Measurements from ENCODE around the gene LGI2. TPM values are rescaled to one million over a fixed set of nuclear protein-coding genes. Genes with fewer than 3 reads are reported as not detected.

Gene LGI2
- total RNA-seq, 1 donor from 2014 or later: 0.56 TPM

- TF ChIP-seq CTCF (IDR thresholded peaks at IDR 0.05) (no peak), EZH2 (IDR thresholded peaks at IDR 0.05) (no peak), EZH2phosphoT487 (IDR thresholded peaks at IDR 0.05) (no peak)
- Histone ChIP-seq H3K27ac (no peak overlapping the region), H3K9me3 (ENCODE audit: low read depth) (no peaks in the 10 kb centered on the region), H4K20me1 (ENCODE audit: low read depth) (no peaks in the 10 kb centered on the region), H3F3A (ENCODE audit: low read depth) (no peaks in the 10 kb centered on the region), H3K79me2 (ENCODE audit: low read depth) (no peaks in the 10 kb centered on the region), H3K27me3 (no peaks in the 10 kb centered on the region), H3K4me3 (no peak overlapping the region), H3K4me2 (no peak overlapping the region), H3K4me1 (no peaks in the 10 kb centered on the region), H2AFZ (replicated peaks) (no peak overlapping the region), H3K9ac (no peak overlapping the region), H3K36me3 (no peaks in the 10 kb centered on the region)
- H3K27ac Mint-ChIP-seq: no peak overlapping the region
- peaks cover under 1% of the 10 kb centered on the region for H3K27me3 Mint-ChIP-seq (ENCODE audit: insufficient read depth, low read depth)
- DNase-seq (ENCODE audit: low spot score): no peak
- H3K9me3 Mint-ChIP-seq: peaks cover 12% of the 10 kb centered on the region
- H3K4me3 Mint-ChIP-seq: no peak overlapping the region
- no peaks in the 10 kb centered on the region for H3K36me3 Mint-ChIP-seq
- peaks cover 10% of the 10 kb centered on the region for H3K4me1 Mint-ChIP-seq
These were observed 59.6 kb downstream of the LGI2 start for GRCh38 chr4:24971192-24971591.

GRCh38 chr4:24970635-24971034 lies 60.1 kb downstream of the LGI2 start:
- H3K4me2 ChIP-seq: no peak overlapping the region
- no peaks in the 10 kb centered on the region for H4K20me1 ChIP-seq (ENCODE audit: low read depth)
- H3K4me3 Mint-ChIP-seq: no peak overlapping the region
- H3K27me3 Mint-ChIP-seq (ENCODE audit: insufficient read depth, low read depth): no peaks in the 10 kb centered on the region
- no peaks in the 10 kb centered on the region for H3K36me3 ChIP-seq
- no peaks in the 10 kb centered on the region for H3K4me1 ChIP-seq
- H3K27ac Mint-ChIP-seq: no peak overlapping the region
- no peak overlapping the region for H3K9ac ChIP-seq
- no peaks in the 10 kb centered on the region for H3K27me3 ChIP-seq
- H3K9me3 Mint-ChIP-seq: peaks cover 18% of the 10 kb centered on the region
- H3K4me1 Mint-ChIP-seq: peaks cover 10% of the 10 kb centered on the region
- H3K4me3 ChIP-seq: no peak overlapping the region
- no peak overlapping the region for H3K27ac ChIP-seq
- TF ChIP-seq CTCF (IDR thresholded peaks at IDR 0.05) (no peak), EZH2phosphoT487 (IDR thresholded peaks at IDR 0.05) (no peak), EZH2 (IDR thresholded peaks at IDR 0.05) (no peak)
- H3F3A ChIP-seq (ENCODE audit: low read depth): no peaks in the 10 kb centered on the region
- no peak for DNase-seq (ENCODE audit: low spot score)
- no peaks in the 10 kb centered on the region for H3K36me3 Mint-ChIP-seq
- no peak overlapping the region for H2AFZ ChIP-seq (replicated peaks)
- peaks cover 5% of the 10 kb centered on the region for H3K9me3 ChIP-seq (ENCODE audit: low read depth)
- no peaks in the 10 kb centered on the region for H3K79me2 ChIP-seq (ENCODE audit: low read depth)

GRCh38 chr4:24970191-24970590 lies 60.6 kb downstream of the LGI2 start:
- Histone ChIP-seq H3K27ac (no peak overlapping the region), H4K20me1 (ENCODE audit: low read depth) (no peaks in the 10 kb centered on the region), H3F3A (ENCODE audit: low read depth) (no peaks in the 10 kb centered on the region), H2AFZ (replicated peaks) (no peak overlapping the region), H3K4me2 (no peak overlapping the region), H3K9ac (no peak overlapping the region), H3K4me3 (no peak overlapping the region), H3K79me2 (ENCODE audit: low read depth) (no peaks in the 10 kb centered on the region), H3K9me3 (ENCODE audit: low read depth) (peaks cover 9% of the 10 kb centered on the region), H3K4me1 (no peaks in the 10 kb centered on the region), H3K27me3 (no peaks in the 10 kb centered on the region), H3K36me3 (no peaks in the 10 kb centered on the region)
- Mint-ChIP-seq H3K36me3 (no peaks in the 10 kb centered on the region), H3K4me3 (no peak overlapping the region), H3K9me3 (peaks cover 22% of the 10 kb centered on the region), H3K27me3 (ENCODE audit: insufficient read depth, low read depth) (no peaks in the 10 kb centered on the region), H3K4me1 (peaks cover 10% of the 10 kb centered on the region), H3K27ac (no peak overlapping the region)
- DNase-seq (ENCODE audit: low spot score): no peak
- no peak for TF ChIP-seq EZH2 (IDR thresholded peaks at IDR 0.05)
- no peak for TF ChIP-seq CTCF (IDR thresholded peaks at IDR 0.05)
- TF ChIP-seq EZH2phosphoT487 (IDR thresholded peaks at IDR 0.05): no peak
